GM23338 (cell line): ENCODE results near the gene ACTL6A. TPM values are rescaled to one million over a fixed set of nuclear protein-coding genes. Genes with fewer than 3 reads are reported as not detected.

Experiments used
- ATAC-seq: fragments of 200-7000 bp; cut with Tn5 transposase; 3 replicates; pipeline ENCODE4 v1.9.1; 2020
- DNase-seq: peaks from one replicate; pipeline ENCODE4 v3.0.0-alpha.2; 2015; ENCODE audit warnings: low spot score
- H2AFZ ChIP-seq: fragments of 200-600 bp; sonication (generic); 2 replicates; pipeline ENCODE4 v1.8.0; 2016; ENCODE audit warnings: antibody characterized with exemption, mild to moderate bottlenecking, moderate library complexity
- H3F3A ChIP-seq: fragments of 200-600 bp; sonication (generic); replicated peaks from 2 replicates; pipeline ENCODE4 v1.8.0; 2017; ENCODE audit warnings: antibody characterized with exemption, mixed run types, low read depth
- H3K27ac ChIP-seq: fragments of 200-600 bp; sonication (generic); 2 replicates; pipeline ENCODE4 v1.6.1; 2016; ENCODE audit warnings: low read depth
- H3K27me3 ChIP-seq: fragments of 200-600 bp; sonication (generic); 2 replicates; pipeline ENCODE4 v1.8.0; 2016; ENCODE audit warnings: mild to moderate bottlenecking, mixed run types, moderate library complexity; ENCODE audit not compliant: insufficient read depth
- H3K36me3 ChIP-seq: fragments of 200-600 bp; sonication (generic); 2 replicates; pipeline ENCODE4 v1.8.0; 2016; ENCODE audit warnings: mild to moderate bottlenecking; ENCODE audit not compliant: insufficient read depth
- H3K4me1 ChIP-seq: fragments of 200-600 bp; sonication (generic); 2 replicates; pipeline ENCODE4 v1.8.0; 2016; ENCODE audit warnings: mild to moderate bottlenecking, moderate library complexity; ENCODE audit not compliant: insufficient read depth
- H3K4me2 ChIP-seq: fragments of 200-600 bp; sonication (generic); 2 replicates; pipeline ENCODE4 v1.7.1; 2017; ENCODE audit warnings: mixed run types
- H3K4me3 ChIP-seq: fragments of 200-600 bp; sonication (generic); 2 replicates; pipeline ENCODE4 v1.6.1; 2016; ENCODE audit warnings: mixed run types
- H3K79me2 ChIP-seq: fragments of 200-600 bp; sonication (generic); replicated peaks from 2 replicates; pipeline ENCODE4 v1.8.0; 2017; ENCODE audit warnings: mild to moderate bottlenecking; ENCODE audit not compliant: insufficient read depth
- H3K9me2 ChIP-seq: fragments of 200-600 bp; sonication (generic); 2 replicates; pipeline ENCODE4 v1.8.0; 2017; ENCODE audit not compliant: insufficient read depth
- H4K20me1 ChIP-seq: fragments of 200-600 bp; sonication (generic); replicated peaks from 2 replicates; pipeline ENCODE4 v1.8.0; 2017; ENCODE audit warnings: mild to moderate bottlenecking; ENCODE audit not compliant: insufficient read depth
- H3K27ac Mint-ChIP-seq: 2 replicates; pipeline ENCODE4 v1.8.0; 2020; ENCODE audit warnings: inconsistent platforms, mild to moderate bottlenecking, moderate library complexity, mixed read lengths
- H3K27me3 Mint-ChIP-seq: 3 replicates; pipeline ENCODE4 v1.8.0; 2022; ENCODE audit warnings: low read depth, mild to moderate bottlenecking, moderate library complexity, mixed read lengths, inconsistent platforms; ENCODE audit not compliant: insufficient read depth, poor library complexity
- H3K36me3 Mint-ChIP-seq: 3 replicates; pipeline ENCODE4 v1.8.0; 2021; ENCODE audit warnings: low read depth, mild to moderate bottlenecking, inconsistent platforms, moderate library complexity, mixed read lengths
- H3K4me1 Mint-ChIP-seq: 3 replicates; pipeline ENCODE4 v1.8.0; 2020; ENCODE audit warnings: mild to moderate bottlenecking, inconsistent platforms, mixed read lengths
- H3K4me3 Mint-ChIP-seq: 3 replicates; pipeline ENCODE4 v1.8.0; 2021; ENCODE audit warnings: moderate library complexity, mild to moderate bottlenecking, inconsistent platforms, mixed read lengths
- H3K9me3 Mint-ChIP-seq: 3 replicates; pipeline ENCODE4 v1.8.0; 2020; ENCODE audit warnings: moderate library complexity, mild to moderate bottlenecking, inconsistent platforms, mixed read lengths
- CREB1 ChIP-seq: fragments of 250-450 bp; sonication (Bioruptor Pico); IDR thresholded peaks from 2 replicates; pipeline ENCODE4 v1.5.0; 2020; ENCODE audit warnings: low read depth, mild to moderate bottlenecking, moderate library complexity
- CTCF ChIP-seq, 2 experiments: fragments of 200-600 bp in 1 of 2; sonication (generic) in 1 of 2; conservative IDR thresholded peaks; 2 replicates each; pipeline versions ENCODE4 v1.5.1 to v1.6.1; 2016 to 2017; ENCODE audit warnings: antibody characterized with exemption in 2 of 2, low read depth in 2 of 2, mild to moderate bottlenecking in 2 of 2, moderate library complexity in 1 of 2
- ETS1 ChIP-seq: IDR thresholded peaks from 2 replicates; pipeline ENCODE4 v1.6.1; 2016; ENCODE audit warnings: antibody characterized with exemption
- EZH2 ChIP-seq: fragments of 200-600 bp; sonication (generic); IDR thresholded peaks from one replicate; pipeline ENCODE4 v1.8.0; 2017; ENCODE audit warnings: antibody characterized with exemption, mild to moderate bottlenecking, low read depth; ENCODE audit not compliant: unreplicated experiment
- EZH2phosphoT487 ChIP-seq: fragments of 200-600 bp; sonication (generic); IDR thresholded peaks from one replicate; pipeline ENCODE4 v1.8.1; 2018; ENCODE audit warnings: antibody characterized with exemption; ENCODE audit not compliant: unreplicated experiment
- JUNB ChIP-seq: IDR thresholded peaks from one replicate; pipeline ENCODE4 v1.6.1; 2016; ENCODE audit warnings: antibody characterized with exemption; ENCODE audit not compliant: unreplicated experiment
- NANOG ChIP-seq: IDR thresholded peaks from 2 replicates; pipeline ENCODE4 v1.6.1; 2016; ENCODE audit warnings: antibody characterized with exemption, borderline replicate concordance
- POLR2AphosphoS5 ChIP-seq: IDR thresholded peaks from 2 replicates; pipeline ENCODE4 v1.6.1; 2016; ENCODE audit warnings: antibody characterized with exemption, low read depth
- REST ChIP-seq: IDR thresholded peaks from one replicate; pipeline ENCODE4 v1.6.1; 2018; ENCODE audit warnings: antibody characterized with exemption; ENCODE audit not compliant: unreplicated experiment
- STAT1 ChIP-seq: IDR thresholded peaks from one replicate; pipeline ENCODE4 v1.6.1; 2016; ENCODE audit warnings: antibody characterized with exemption; ENCODE audit not compliant: unreplicated experiment
- ZNF114 ChIP-seq: fragments of 250-450 bp; sonication (Bioruptor Pico); IDR thresholded peaks from 2 replicates; pipeline ENCODE4 v1.5.0; 2020; ENCODE audit warnings: mild to moderate bottlenecking, moderate library complexity
- ZNF331 ChIP-seq: fragments of 250-450 bp; sonication (Bioruptor Pico); IDR thresholded peaks from 2 replicates; pipeline ENCODE4 v1.5.0; 2020; ENCODE audit warnings: low read depth, mild to moderate bottlenecking, moderate library complexity
- polyA plus RNA-seq: library from polyadenylated mRNA; unstranded; fragments of >200 nt; fragmentation: Nextera tagmentation; extraction: Ambion mirVana; gene quantifications from 2 replicates; pipeline ENCODE4 v1.2.1, GENCODE V29; 2016
- total RNA-seq: library from RNA; depleted of rRNA; stranded (reverse); fragments of >200 nt; shearing (Covaris generic); gene quantifications from 2 replicates; pipeline ENCODE4 v1.2.3, GENCODE V29; 2014
- TF ChIP-seq, protein P1 (sequence below): fragments of 250-450 bp; sonication (Bioruptor Pico); IDR thresholded peaks from 2 replicates; pipeline ENCODE4 v1.5.0; 2020; ENCODE audit warnings: mild to moderate bottlenecking, moderate library complexity

The ACTL6A gene
- total and polyA plus RNA-seq, 2 experiments from 2014 or later, result 117 to 125 TPM

- H3K4me3 Mint-ChIP-seq, result no peak overlapping the region
- no peaks in the 10 kb centered on the region for H3K27me3 ChIP-seq
Observed at GRCh38 chr3:179630753-179631451, 68.2 kb downstream of the ACTL6A start.

More at GRCh38 chr3:179630753-179631451, 68.2 kb downstream of the ACTL6A start:
- Histone ChIP-seq H3K4me1 (no peaks in the 10 kb centered on the region), H2AFZ (no peak overlapping the region), H3K36me3 (no peaks in the 10 kb centered on the region), H3K9me2 (no peaks in the 10 kb centered on the region), H3K27ac (no peak overlapping the region), H3K4me3 (no peak overlapping the region), H3F3A (no peaks in the 10 kb centered on the region), H3K79me2 (no peaks in the 10 kb centered on the region), H4K20me1 (no peaks in the 10 kb centered on the region), H3K4me2 (no peak overlapping the region)
- no peak for ATAC-seq
- Mint-ChIP-seq H3K36me3 (no peaks in the 10 kb centered on the region), H3K9me3 (no peaks in the 10 kb centered on the region), H3K27ac (no peak overlapping the region), H3K27me3 (no peaks in the 10 kb centered on the region), H3K4me1 (peaks cover 7% of the 10 kb centered on the region; the same call in 2 of the 3 replicates)
- no peak for DNase-seq
- TF ChIP-seq REST (no peak), POLR2AphosphoS5 (no peak), ZNF114 (CRISPR knock-in tag) (no peak), ZNF331 (CRISPR knock-in tag) (no peak), CREB1 (CRISPR knock-in tag) (no peak), STAT1 (no peak), CTCF (conservative IDR thresholded peaks at IDR 0.05; ENCODE audit: low read depth in 2 of 2) (no peak), JUNB (no peak), EZH2 (no peak), ETS1 (no peak), EZH2phosphoT487 (no peak), NANOG (no peak)
- TF ChIP-seq, protein P1, sequence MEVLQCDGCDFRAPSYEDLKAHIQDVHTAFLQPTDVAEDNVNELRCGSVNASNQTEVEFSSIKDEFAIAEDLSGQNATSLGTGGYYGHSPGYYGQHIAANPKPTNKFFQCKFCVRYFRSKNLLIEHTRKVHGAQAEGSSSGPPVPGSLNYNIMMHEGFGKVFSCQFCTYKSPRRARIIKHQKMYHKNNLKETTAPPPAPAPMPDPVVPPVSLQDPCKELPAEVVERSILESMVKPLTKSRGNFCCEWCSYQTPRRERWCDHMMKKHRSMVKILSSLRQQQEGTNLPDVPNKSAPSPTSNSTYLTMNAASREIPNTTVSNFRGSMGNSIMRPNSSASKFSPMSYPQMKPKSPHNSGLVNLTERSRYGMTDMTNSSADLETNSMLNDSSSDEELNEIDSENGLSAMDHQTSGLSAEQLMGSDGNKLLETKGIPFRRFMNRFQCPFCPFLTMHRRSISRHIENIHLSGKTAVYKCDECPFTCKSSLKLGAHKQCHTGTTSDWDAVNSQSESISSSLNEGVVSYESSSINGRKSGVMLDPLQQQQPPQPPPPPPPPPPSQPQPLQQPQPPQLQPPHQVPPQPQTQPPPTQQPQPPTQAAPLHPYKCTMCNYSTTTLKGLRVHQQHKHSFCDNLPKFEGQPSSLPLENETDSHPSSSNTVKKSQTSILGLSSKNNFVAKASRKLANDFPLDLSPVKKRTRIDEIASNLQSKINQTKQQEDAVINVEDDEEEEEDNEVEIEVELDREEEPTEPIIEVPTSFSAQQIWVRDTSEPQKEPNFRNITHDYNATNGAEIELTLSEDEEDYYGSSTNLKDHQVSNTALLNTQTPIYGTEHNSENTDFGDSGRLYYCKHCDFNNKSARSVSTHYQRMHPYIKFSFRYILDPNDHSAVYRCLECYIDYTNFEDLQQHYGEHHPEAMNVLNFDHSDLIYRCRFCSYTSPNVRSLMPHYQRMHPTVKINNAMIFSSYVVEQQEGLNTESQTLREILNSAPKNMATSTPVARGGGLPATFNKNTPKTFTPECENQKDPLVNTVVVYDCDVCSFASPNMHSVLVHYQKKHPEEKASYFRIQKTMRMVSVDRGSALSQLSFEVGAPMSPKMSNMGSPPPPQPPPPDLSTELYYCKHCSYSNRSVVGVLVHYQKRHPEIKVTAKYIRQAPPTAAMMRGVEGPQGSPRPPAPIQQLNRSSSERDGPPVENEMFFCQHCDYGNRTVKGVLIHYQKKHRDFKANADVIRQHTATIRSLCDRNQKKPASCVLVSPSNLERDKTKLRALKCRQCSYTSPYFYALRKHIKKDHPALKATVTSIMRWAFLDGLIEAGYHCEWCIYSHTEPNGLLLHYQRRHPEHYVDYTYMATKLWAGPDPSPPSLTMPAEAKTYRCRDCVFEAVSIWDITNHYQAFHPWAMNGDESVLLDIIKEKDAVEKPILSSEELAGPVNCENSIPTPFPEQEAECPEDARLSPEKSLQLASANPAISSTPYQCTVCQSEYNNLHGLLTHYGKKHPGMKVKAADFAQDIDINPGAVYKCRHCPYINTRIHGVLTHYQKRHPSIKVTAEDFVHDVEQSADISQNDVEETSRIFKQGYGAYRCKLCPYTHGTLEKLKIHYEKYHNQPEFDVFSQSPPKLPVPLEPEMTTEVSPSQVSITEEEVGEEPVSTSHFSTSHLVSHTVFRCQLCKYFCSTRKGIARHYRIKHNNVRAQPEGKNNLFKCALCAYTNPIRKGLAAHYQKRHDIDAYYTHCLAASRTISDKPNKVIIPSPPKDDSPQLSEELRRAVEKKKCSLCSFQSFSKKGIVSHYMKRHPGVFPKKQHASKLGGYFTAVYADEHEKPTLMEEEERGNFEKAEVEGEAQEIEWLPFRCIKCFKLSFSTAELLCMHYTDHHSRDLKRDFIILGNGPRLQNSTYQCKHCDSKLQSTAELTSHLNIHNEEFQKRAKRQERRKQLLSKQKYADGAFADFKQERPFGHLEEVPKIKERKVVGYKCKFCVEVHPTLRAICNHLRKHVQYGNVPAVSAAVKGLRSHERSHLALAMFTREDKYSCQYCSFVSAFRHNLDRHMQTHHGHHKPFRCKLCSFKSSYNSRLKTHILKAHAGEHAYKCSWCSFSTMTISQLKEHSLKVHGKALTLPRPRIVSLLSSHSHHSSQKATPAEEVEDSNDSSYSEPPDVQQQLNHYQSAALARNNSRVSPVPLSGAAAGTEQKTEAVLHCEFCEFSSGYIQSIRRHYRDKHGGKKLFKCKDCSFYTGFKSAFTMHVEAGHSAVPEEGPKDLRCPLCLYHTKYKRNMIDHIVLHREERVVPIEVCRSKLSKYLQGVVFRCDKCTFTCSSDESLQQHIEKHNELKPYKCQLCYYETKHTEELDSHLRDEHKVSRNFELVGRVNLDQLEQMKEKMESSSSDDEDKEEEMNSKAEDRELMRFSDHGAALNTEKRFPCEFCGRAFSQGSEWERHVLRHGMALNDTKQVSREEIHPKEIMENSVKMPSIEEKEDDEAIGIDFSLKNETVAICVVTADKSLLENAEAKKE (CRISPR knock-in tag), result no peak
